ENCODE results near the gene PAQR5. TPM values are rescaled to one million over a fixed set of nuclear protein-coding genes. Genes with fewer than 3 reads are reported as not detected.

The PAQR5 gene
- total and polyA plus RNA-seq, 9 of the 15 experiments (the other 6 are each of a cell fraction or from before 2014, with no cell fraction given), result 0.04 to 0.08 TPM; not detected in 7

GRCh38 chr15:69303337-69304181, 4.8 kb downstream of the PAQR5 start (continued):
- peak; percentile 57 for TF ChIP-seq PKNOX1 (IDR thresholded peaks at IDR 0.05)
- no peak for TF ChIP-seq ZNF224 (CRISPR knock-in tag; IDR thresholded peaks at IDR 0.05)
- no peak for TF ChIP-seq CHD7 (IDR thresholded peaks at IDR 0.05; ENCODE audit: low read depth, low read length)
- no peak for TF ChIP-seq PATZ1 (CRISPR knock-in tag; IDR thresholded peaks at IDR 0.05; ENCODE audit: borderline replicate concordance)
- TF ChIP-seq, protein P1, sequence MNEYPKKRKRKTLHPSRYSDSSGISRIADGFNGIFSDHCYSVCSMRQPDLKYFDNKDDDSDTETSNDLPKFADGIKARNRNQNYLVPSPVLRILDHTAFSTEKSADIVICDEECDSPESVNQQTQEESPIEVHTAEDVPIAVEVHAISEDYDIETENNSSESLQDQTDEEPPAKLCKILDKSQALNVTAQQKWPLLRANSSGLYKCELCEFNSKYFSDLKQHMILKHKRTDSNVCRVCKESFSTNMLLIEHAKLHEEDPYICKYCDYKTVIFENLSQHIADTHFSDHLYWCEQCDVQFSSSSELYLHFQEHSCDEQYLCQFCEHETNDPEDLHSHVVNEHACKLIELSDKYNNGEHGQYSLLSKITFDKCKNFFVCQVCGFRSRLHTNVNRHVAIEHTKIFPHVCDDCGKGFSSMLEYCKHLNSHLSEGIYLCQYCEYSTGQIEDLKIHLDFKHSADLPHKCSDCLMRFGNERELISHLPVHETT (CRISPR knock-in tag; conservative IDR thresholded peaks at IDR 0.05 in 1 of 2, IDR thresholded peaks at IDR 0.05 in 1 of 2), result no peak
- no peak for TF ChIP-seq DPF2 (IDR thresholded peaks at IDR 0.05)
- TF ChIP-seq, protein P2, sequence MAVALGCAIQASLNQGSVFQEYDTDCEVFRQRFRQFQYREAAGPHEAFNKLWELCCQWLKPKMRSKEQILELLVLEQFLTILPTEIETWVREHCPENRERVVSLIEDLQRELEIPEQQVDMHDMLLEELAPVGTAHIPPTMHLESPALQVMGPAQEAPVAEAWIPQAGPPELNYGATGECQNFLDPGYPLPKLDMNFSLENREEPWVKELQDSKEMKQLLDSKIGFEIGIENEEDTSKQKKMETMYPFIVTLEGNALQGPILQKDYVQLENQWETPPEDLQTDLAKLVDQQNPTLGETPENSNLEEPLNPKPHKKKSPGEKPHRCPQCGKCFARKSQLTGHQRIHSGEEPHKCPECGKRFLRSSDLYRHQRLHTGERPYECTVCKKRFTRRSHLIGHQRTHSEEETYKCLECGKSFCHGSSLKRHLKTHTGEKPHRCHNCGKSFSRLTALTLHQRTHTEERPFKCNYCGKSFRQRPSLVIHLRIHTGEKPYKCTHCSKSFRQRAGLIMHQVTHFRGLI (CRISPR knock-in tag; IDR thresholded peaks at IDR 0.05), result no peak
- no peak for TF ChIP-seq SOX6 (IDR thresholded peaks at IDR 0.05)
